Keratinocyte (primary cell): Measurements from ENCODE around the gene CAST. TPM values are rescaled to one million over a fixed set of nuclear protein-coding genes. Genes with fewer than 3 reads are reported as not detected.

Source experiments
- DNase-seq: peaks from one replicate; pipeline ENCODE4 v3.0.0-alpha.2; 2011; ENCODE audit warnings: low read depth, missing footprints, low spot score
- FAIRE-seq: peaks from 2 replicates; lab custom pipeline; 2011; peaks lifted over from hg19 to GRCh38; lab: Jason Lieb, UNC
- H2AFZ ChIP-seq: 2 replicates; pipeline ENCODE4 v1.6.0; 2012; ENCODE audit warnings: low read length, control low read depth, inconsistent platforms; ENCODE audit not compliant: control insufficient read depth
- H3K27ac ChIP-seq: 2 replicates; pipeline ENCODE4 v1.5.1; 2011; ENCODE audit warnings: low read length; ENCODE audit not compliant: control insufficient read depth, insufficient read depth
- H3K27me3 ChIP-seq: 3 replicates; pipeline ENCODE4 v1.6.0; 2011; ENCODE audit warnings: low read length; ENCODE audit not compliant: control insufficient read depth, insufficient read depth; ENCODE audit errors: extremely low read depth
- H3K36me3 ChIP-seq, 2 experiments: 2 replicates in 1 of 2; 3 replicates in 1 of 2; pipeline ENCODE4 v1.5.1; 2011; ENCODE audit warnings: low read length in 2 of 2, mild to moderate bottlenecking in 1 of 2; ENCODE audit not compliant: control insufficient read depth in 2 of 2, insufficient read depth in 2 of 2; ENCODE audit errors: extremely low read depth in 1 of 2
- H3K4me1 ChIP-seq: 3 replicates; pipeline ENCODE4 v1.5.1; 2011; ENCODE audit warnings: low read length; ENCODE audit not compliant: control insufficient read depth, insufficient read depth; ENCODE audit errors: extremely low read depth
- H3K4me2 ChIP-seq: 3 replicates; pipeline ENCODE4 v1.6.0; 2011; ENCODE audit warnings: low read depth, low read length; ENCODE audit not compliant: control insufficient read depth, insufficient read depth; ENCODE audit errors: extremely low read depth
- H3K4me3 ChIP-seq, 3 experiments: fragments of 200-600 bp in 1 of 3; sonication (generic) in 1 of 3; 2 replicates in 2 of 3; 3 replicates in 1 of 3; pipeline ENCODE4 v1.5.1; 2011 to 2016; ENCODE audit warnings: low read length in 3 of 3, mild to moderate bottlenecking in 3 of 3, control low read depth in 2 of 3, inconsistent platforms in 1 of 3, low read depth in 1 of 3, mixed read lengths in 1 of 3, mixed run types in 1 of 3, moderate library complexity in 1 of 3; ENCODE audit not compliant: control insufficient read depth in 2 of 3, insufficient read depth in 2 of 3; ENCODE audit errors: extremely low read depth in 1 of 3
- H3K79me2 ChIP-seq: 2 replicates; pipeline ENCODE4 v1.6.0; 2012; ENCODE audit warnings: low read length; ENCODE audit not compliant: control insufficient read depth, insufficient read depth
- H3K9ac ChIP-seq: 3 replicates; pipeline ENCODE4 v1.6.0; 2011; ENCODE audit warnings: low read length; ENCODE audit not compliant: control insufficient read depth, insufficient read depth; ENCODE audit errors: extremely low read depth
- H3K9me1 ChIP-seq: 3 replicates; pipeline ENCODE4 v1.6.0; 2011; ENCODE audit warnings: low read length; ENCODE audit not compliant: control insufficient read depth, insufficient read depth; ENCODE audit errors: extremely low read depth
- H3K9me3 ChIP-seq: 2 replicates; pipeline ENCODE4 v1.5.1; 2012; ENCODE audit warnings: low read depth, low read length; ENCODE audit not compliant: control insufficient read depth
- H4K20me1 ChIP-seq: 3 replicates; pipeline ENCODE4 v1.6.0; 2011; ENCODE audit warnings: low read length; ENCODE audit not compliant: control insufficient read depth, insufficient read depth; ENCODE audit errors: extremely low read depth
- EZH2 ChIP-seq: IDR thresholded peaks from one replicate; pipeline ENCODE4 v1.6.1; 2012; ENCODE audit warnings: inconsistent platforms, mild to moderate bottlenecking, low read length, moderate library complexity
- dilution Hi-C: fragments of 300-500 bp; cut with MboI; formaldehyde crosslinking; loops from one replicate; pipeline ENCODE4 v1.7.0; 2020; ENCODE audit warnings: low sequenced_read_pairs; ENCODE audit not compliant: extremely low pct_ligation_motif_present
- polyA plus RNA-seq, 5 experiments: library from polyadenylated mRNA; depleted of rRNA in 3 of 5; stranded (reverse) in 3 of 5; stranded (forward) in 1 of 5; unstranded in 1 of 5; fragments of >200 nt; gene quantifications; 1 replicate in 1 of 5; 2 replicates in 3 of 5; 3 replicates in 1 of 5; pipeline versions ENCODE4 v1.2.1 to v1.2.3, GENCODE V29; 2011 to 2012; ENCODE audit warnings: missing spikeins in 2 of 5, low read depth in 1 of 5, low replicate concordance in 1 of 5
- TF ChIP-seq, protein P1 (sequence below), 3 experiments: IDR thresholded peaks in 1 of 3; conservative IDR thresholded peaks in 1 of 3; optimal IDR thresholded peaks in 1 of 3; 2 replicates in 2 of 3; 3 replicates in 1 of 3; pipeline versions ENCODE3 to v1.5.1; 2011; ENCODE audit warnings: low read length in 3 of 3, mild to moderate bottlenecking in 3 of 3, moderate library complexity in 2 of 3, control low read depth in 1 of 3, inconsistent platforms in 1 of 3; ENCODE audit not compliant: insufficient read depth in 2 of 3; ENCODE audit errors: extremely low read depth in 1 of 3

Gene CAST
- polyA plus RNA-seq, 1 donor (not counting 4 experiments of a cell fraction or from before 2014, with no cell fraction given) = 238 TPM

DNA sequence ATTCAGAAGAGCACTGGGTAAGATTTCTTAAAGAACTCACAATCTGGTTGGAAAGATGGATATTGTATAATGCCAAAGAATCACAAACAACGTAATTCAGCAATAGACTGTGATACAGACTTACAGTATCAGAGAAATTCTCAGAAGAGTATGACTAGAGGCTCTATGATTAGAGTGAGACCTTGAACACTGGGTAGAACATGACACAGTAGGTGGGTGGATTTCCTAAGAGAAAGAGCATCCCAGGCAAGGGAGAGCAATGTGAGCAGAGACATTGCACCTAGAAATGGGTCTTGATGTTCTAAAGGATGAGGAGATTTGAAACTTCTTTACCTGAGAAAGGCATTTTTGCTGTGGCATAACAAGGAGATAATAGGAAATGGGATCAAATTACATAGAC lies 27.3 kb upstream of the CAST start:
- peaks cover 23% of the 10 kb centered on the region for H3K4me1 ChIP-seq
- no peaks in the 10 kb centered on the region for H3K36me3 ChIP-seq
- H3K9ac ChIP-seq = no peak overlapping the region
- no peak overlapping the region for H2AFZ ChIP-seq
- no peak overlapping the region for H3K4me2 ChIP-seq
- FAIRE-seq (no peak), DNase-seq (no peak)
- no peaks in the 10 kb centered on the region for H3K9me3 ChIP-seq
- dilution Hi-C loops = no loop called here
- H3K4me3 ChIP-seq = no peak overlapping the region
- H3K27ac ChIP-seq = no peak overlapping the region
- H3K9me1 ChIP-seq = no peaks in the 10 kb centered on the region
- TF ChIP-seq EZH2 = no peak
- TF ChIP-seq, protein P1, sequence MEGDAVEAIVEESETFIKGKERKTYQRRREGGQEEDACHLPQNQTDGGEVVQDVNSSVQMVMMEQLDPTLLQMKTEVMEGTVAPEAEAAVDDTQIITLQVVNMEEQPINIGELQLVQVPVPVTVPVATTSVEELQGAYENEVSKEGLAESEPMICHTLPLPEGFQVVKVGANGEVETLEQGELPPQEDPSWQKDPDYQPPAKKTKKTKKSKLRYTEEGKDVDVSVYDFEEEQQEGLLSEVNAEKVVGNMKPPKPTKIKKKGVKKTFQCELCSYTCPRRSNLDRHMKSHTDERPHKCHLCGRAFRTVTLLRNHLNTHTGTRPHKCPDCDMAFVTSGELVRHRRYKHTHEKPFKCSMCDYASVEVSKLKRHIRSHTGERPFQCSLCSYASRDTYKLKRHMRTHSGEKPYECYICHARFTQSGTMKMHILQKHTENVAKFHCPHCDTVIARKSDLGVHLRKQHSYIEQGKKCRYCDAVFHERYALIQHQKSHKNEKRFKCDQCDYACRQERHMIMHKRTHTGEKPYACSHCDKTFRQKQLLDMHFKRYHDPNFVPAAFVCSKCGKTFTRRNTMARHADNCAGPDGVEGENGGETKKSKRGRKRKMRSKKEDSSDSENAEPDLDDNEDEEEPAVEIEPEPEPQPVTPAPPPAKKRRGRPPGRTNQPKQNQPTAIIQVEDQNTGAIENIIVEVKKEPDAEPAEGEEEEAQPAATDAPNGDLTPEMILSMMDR (optimal IDR thresholded peaks at IDR 0.05 in 1 of 3, IDR thresholded peaks at IDR 0.05 in 1 of 3, conservative IDR thresholded peaks at IDR 0.05 in 1 of 3; ENCODE audit: extremely low read depth in 1 of 3, insufficient read depth in 2 of 3, low read length in 3 of 3) = no peak
- H3K79me2 ChIP-seq = no peaks in the 10 kb centered on the region
- H4K20me1 ChIP-seq = no peaks in the 10 kb centered on the region
- no peaks in the 10 kb centered on the region for H3K27me3 ChIP-seq

DNA sequence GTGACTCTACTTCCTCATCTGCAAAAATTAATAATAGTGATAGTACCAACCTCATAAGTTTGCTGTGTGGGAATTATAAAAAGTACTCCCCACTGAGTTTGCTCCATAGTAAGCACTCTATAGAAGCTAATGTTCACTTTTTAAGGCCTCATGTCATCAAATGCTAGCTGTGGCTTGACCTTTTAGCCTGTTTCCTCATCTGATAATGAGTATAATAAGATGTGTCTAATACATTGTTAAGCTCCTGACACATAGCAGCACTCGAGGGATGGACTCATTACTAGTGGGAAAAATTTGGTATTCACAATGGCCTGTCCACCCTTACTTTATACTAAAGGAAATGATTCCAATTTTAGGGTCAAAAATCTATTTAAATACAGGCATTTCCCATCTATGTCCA lies 26.1 kb upstream of the CAST start:
- TF ChIP-seq, protein P1 (optimal IDR thresholded peaks at IDR 0.05 in 1 of 3, IDR thresholded peaks at IDR 0.05 in 1 of 3, conservative IDR thresholded peaks at IDR 0.05 in 1 of 3; ENCODE audit: extremely low read depth in 1 of 3, insufficient read depth in 2 of 3, low read length in 3 of 3) = no peak
- no peak for TF ChIP-seq EZH2
- Histone ChIP-seq H3K4me2 (no peak overlapping the region), H3K4me3 (no peak overlapping the region), H3K4me1 (peaks cover 11% of the 10 kb centered on the region), H3K79me2 (no peaks in the 10 kb centered on the region), H3K9me3 (no peaks in the 10 kb centered on the region), H2AFZ (no peak overlapping the region), H3K36me3 (no peaks in the 10 kb centered on the region), H3K9ac (no peak overlapping the region), H3K27me3 (no peaks in the 10 kb centered on the region), H4K20me1 (no peaks in the 10 kb centered on the region), H3K9me1 (no peaks in the 10 kb centered on the region), H3K27ac (no peak overlapping the region)
- DNase-seq = no peak
- dilution Hi-C loops = no loop called here
- no peak for FAIRE-seq
